ENCODE data around the gene PMIS2. TPM values are rescaled to one million over a fixed set of nuclear protein-coding genes. Genes with fewer than 3 reads are reported as not detected.
"Not testable (repeated sequence)": the region's sequence is repeated elsewhere in the genome, so short reads cannot be mapped to it uniquely, and the experiment has no call there.

PMIS2 gene
- total RNA-seq, 2 donors from 2014 or later = not detected

DNA sequence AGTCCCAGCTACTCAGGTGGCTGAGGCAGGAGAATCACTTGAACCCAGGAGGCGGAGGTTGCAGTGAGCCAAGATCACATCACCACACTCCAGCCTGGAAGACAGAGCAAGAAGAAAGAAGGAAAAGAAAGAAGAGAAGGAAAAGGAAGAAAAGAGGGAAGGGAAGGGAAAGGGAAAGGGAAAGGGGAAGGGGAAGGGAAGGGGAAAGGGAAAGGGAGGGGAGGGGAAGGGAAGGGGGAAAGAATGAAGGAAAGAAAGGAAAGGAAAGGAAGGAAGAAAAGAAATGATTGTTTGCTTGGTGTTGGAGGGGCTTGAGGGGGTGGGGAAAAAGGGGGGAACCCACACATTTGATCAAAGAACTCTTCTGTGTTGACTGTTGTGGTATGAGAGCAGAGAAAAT lies 10.0 kb downstream of the PMIS2 start:
- Histone ChIP-seq H3K27me3 (no peaks in the 10 kb centered on the region), H3K36me3 (no peaks in the 10 kb centered on the region), H3K27ac (no peak overlapping the region), H3K4me1 (no peaks in the 10 kb centered on the region), H3K4me3 (no peak overlapping the region), H3K9ac (ENCODE audit: low read depth in 2 of 2, low read length in 2 of 2) (no peak overlapping the region), H3K9me3 (no peaks in the 10 kb centered on the region)
- DNase-seq = no peak
- intact Hi-C loops (cut with DNase I) = no loop called here
- TF ChIP-seq CTCF (IDR thresholded peaks at IDR 0.05) = no peak

- H3K9ac ChIP-seq (ENCODE audit: low read depth in 2 of 2, low read length in 2 of 2) = no peak overlapping the region
- no peak for TF ChIP-seq CTCF (IDR thresholded peaks at IDR 0.05)
- intact Hi-C loops (cut with DNase I) = no loop called here
- H3K27me3 ChIP-seq = no peaks in the 10 kb centered on the region
- H3K4me3 ChIP-seq = no peak overlapping the region
- no peaks in the 10 kb centered on the region for H3K4me1 ChIP-seq
- H3K27ac ChIP-seq = no peak overlapping the region
- DNase-seq = no peak
- H3K9me3 ChIP-seq = no peaks in the 10 kb centered on the region
- H3K36me3 ChIP-seq = no peaks in the 10 kb centered on the region
Observed at GRCh38 chr19:35596366-35596999, 10.5 kb downstream of the PMIS2 start.

- Histone ChIP-seq H3K27ac (no peak overlapping the region), H3K9me3 (no peaks in the 10 kb centered on the region), H3K36me3 (no peaks in the 10 kb centered on the region), H3K27me3 (no peaks in the 10 kb centered on the region), H3K4me3 (no peak overlapping the region), H3K9ac (ENCODE audit: low read depth in 2 of 2, low read length in 2 of 2) (no peak overlapping the region), H3K4me1 (no peaks in the 10 kb centered on the region)
- intact Hi-C loops (cut with DNase I) = no loop called here
- no peak for TF ChIP-seq CTCF (IDR thresholded peaks at IDR 0.05)
- no peak for DNase-seq
Observed at GRCh38 chr19:35601971-35602370, 16.0 kb downstream of the PMIS2 start.

DNA sequence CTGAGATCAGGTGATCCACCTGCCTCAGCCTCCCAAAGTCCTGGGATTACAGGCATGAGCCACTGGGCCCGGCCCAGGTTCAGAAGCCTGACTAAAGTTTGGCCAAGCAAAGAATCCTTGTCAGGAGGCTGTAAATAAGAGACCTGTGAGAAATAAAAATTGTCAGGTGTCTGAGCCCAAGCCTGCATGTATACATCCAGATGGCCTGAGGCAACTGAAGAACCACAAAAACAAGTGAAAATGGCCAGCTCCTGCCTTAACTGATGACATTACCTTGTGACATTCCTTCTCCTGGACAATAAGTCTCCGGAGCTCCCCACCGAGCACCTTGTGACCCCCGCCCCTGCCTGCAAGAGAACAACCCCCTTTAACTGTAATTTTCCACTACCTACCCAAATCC lies 18.5 kb downstream of the PMIS2 start:
- H3K9ac ChIP-seq (ENCODE audit: low read depth in 2 of 2, low read length in 2 of 2); intact Hi-C loops (cut with DNase I); H3K36me3 ChIP-seq; H3K27me3 ChIP-seq; H3K27ac ChIP-seq; DNase-seq; H3K9me3 ChIP-seq; H3K4me3 ChIP-seq; H3K4me1 ChIP-seq: not testable (repeated sequence)

DNA sequence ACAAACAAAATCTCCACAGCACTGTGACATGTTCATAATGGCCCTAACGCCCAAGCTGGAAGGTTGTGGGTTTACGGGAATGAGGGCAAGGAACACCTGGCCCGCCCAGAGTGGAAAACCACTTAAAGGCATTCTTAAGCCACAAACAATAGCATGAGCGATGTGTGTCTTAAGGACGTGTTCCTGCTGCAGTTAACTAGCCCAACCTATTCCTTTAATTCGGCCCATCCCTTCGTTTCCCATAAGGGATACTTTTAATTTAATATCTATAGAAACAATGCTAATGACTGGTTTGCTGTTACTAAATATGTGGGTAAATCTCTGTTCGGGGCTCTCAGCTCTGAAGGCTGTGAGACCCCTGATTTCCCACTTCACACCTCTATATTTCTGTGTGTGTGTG lies 21.2 kb downstream of the PMIS2 start:
- H3K27me3 ChIP-seq; H3K4me3 ChIP-seq; DNase-seq; H3K27ac ChIP-seq; H3K9me3 ChIP-seq; H3K36me3 ChIP-seq; H3K4me1 ChIP-seq; intact Hi-C loops (cut with DNase I); H3K9ac ChIP-seq (ENCODE audit: low read depth in 2 of 2, low read length in 2 of 2): not testable (repeated sequence)

DNA sequence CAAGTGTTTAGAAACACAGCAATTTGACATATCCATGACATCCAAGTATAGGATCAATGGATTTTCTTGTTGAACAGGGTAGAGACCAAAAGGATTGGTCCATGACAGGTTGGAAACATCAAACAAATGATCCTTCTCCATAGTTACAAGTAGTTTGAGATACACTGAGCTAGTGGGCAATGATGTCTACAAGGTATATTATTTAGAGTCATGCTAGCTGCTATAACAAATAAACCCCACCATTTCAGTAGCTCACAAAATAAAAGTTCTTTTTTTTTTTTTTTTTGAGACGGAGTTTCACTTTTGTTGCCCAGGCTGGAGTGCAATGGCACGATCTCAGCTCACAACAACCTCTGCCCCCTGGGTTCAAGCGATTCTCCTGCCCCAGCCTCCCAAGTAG lies 21.7 kb downstream of the PMIS2 start:
- Histone ChIP-seq H3K4me3 (no peak overlapping the region), H3K9me3 (no peaks in the 10 kb centered on the region), H3K36me3 (no peaks in the 10 kb centered on the region), H3K27ac (no peak overlapping the region), H3K27me3 (no peaks in the 10 kb centered on the region), H3K4me1 (no peaks in the 10 kb centered on the region), H3K9ac (ENCODE audit: low read depth in 2 of 2, low read length in 2 of 2) (no peak overlapping the region)
- no peak for DNase-seq
- TF ChIP-seq CTCF (IDR thresholded peaks at IDR 0.05) = no peak
- intact Hi-C loops (cut with DNase I) = no loop called here

Measured in colonic mucosa (tissue), 4 donors.